GM23338 (cell line): ENCODE measurements around the gene SHISAL2A. TPM values are rescaled to one million over a fixed set of nuclear protein-coding genes. Genes with fewer than 3 reads are reported as not detected.

ENCODE experiments used
- ATAC-seq: fragments of 200-7000 bp; cut with Tn5 transposase; 3 replicates; pipeline ENCODE4 v1.9.1; 2020
- DNase-seq: peaks from one replicate; pipeline ENCODE4 v3.0.0-alpha.2; 2015; ENCODE audit warnings: low spot score
- H2AFZ ChIP-seq: fragments of 200-600 bp; sonication (generic); 2 replicates; pipeline ENCODE4 v1.8.0; 2016; ENCODE audit warnings: antibody characterized with exemption, mild to moderate bottlenecking, moderate library complexity
- H3F3A ChIP-seq: fragments of 200-600 bp; sonication (generic); replicated peaks from 2 replicates; pipeline ENCODE4 v1.8.0; 2017; ENCODE audit warnings: antibody characterized with exemption, mixed run types, low read depth
- H3K27ac ChIP-seq: fragments of 200-600 bp; sonication (generic); 2 replicates; pipeline ENCODE4 v1.6.1; 2016; ENCODE audit warnings: low read depth
- H3K27me3 ChIP-seq: fragments of 200-600 bp; sonication (generic); 2 replicates; pipeline ENCODE4 v1.8.0; 2016; ENCODE audit warnings: mild to moderate bottlenecking, mixed run types, moderate library complexity; ENCODE audit not compliant: insufficient read depth
- H3K36me3 ChIP-seq: fragments of 200-600 bp; sonication (generic); 2 replicates; pipeline ENCODE4 v1.8.0; 2016; ENCODE audit warnings: mild to moderate bottlenecking; ENCODE audit not compliant: insufficient read depth
- H3K4me1 ChIP-seq: fragments of 200-600 bp; sonication (generic); 2 replicates; pipeline ENCODE4 v1.8.0; 2016; ENCODE audit warnings: mild to moderate bottlenecking, moderate library complexity; ENCODE audit not compliant: insufficient read depth
- H3K4me2 ChIP-seq: fragments of 200-600 bp; sonication (generic); 2 replicates; pipeline ENCODE4 v1.7.1; 2017; ENCODE audit warnings: mixed run types
- H3K4me3 ChIP-seq: fragments of 200-600 bp; sonication (generic); 2 replicates; pipeline ENCODE4 v1.6.1; 2016; ENCODE audit warnings: mixed run types
- H3K79me2 ChIP-seq: fragments of 200-600 bp; sonication (generic); replicated peaks from 2 replicates; pipeline ENCODE4 v1.8.0; 2017; ENCODE audit warnings: mild to moderate bottlenecking; ENCODE audit not compliant: insufficient read depth
- H3K9me2 ChIP-seq: fragments of 200-600 bp; sonication (generic); 2 replicates; pipeline ENCODE4 v1.8.0; 2017; ENCODE audit not compliant: insufficient read depth
- H4K20me1 ChIP-seq: fragments of 200-600 bp; sonication (generic); replicated peaks from 2 replicates; pipeline ENCODE4 v1.8.0; 2017; ENCODE audit warnings: mild to moderate bottlenecking; ENCODE audit not compliant: insufficient read depth
- H3K27ac Mint-ChIP-seq: 2 replicates; pipeline ENCODE4 v1.8.0; 2020; ENCODE audit warnings: inconsistent platforms, mild to moderate bottlenecking, moderate library complexity, mixed read lengths
- H3K27me3 Mint-ChIP-seq: 3 replicates; pipeline ENCODE4 v1.8.0; 2022; ENCODE audit warnings: low read depth, mild to moderate bottlenecking, moderate library complexity, mixed read lengths, inconsistent platforms; ENCODE audit not compliant: insufficient read depth, poor library complexity
- H3K36me3 Mint-ChIP-seq: 3 replicates; pipeline ENCODE4 v1.8.0; 2021; ENCODE audit warnings: low read depth, mild to moderate bottlenecking, inconsistent platforms, moderate library complexity, mixed read lengths
- H3K4me1 Mint-ChIP-seq: 3 replicates; pipeline ENCODE4 v1.8.0; 2020; ENCODE audit warnings: mild to moderate bottlenecking, inconsistent platforms, mixed read lengths
- H3K4me3 Mint-ChIP-seq: 3 replicates; pipeline ENCODE4 v1.8.0; 2021; ENCODE audit warnings: moderate library complexity, mild to moderate bottlenecking, inconsistent platforms, mixed read lengths
- H3K9me3 Mint-ChIP-seq: 3 replicates; pipeline ENCODE4 v1.8.0; 2020; ENCODE audit warnings: moderate library complexity, mild to moderate bottlenecking, inconsistent platforms, mixed read lengths
- CREB1 ChIP-seq: fragments of 250-450 bp; sonication (Bioruptor Pico); IDR thresholded peaks from 2 replicates; pipeline ENCODE4 v1.5.0; 2020; ENCODE audit warnings: low read depth, mild to moderate bottlenecking, moderate library complexity
- CTCF ChIP-seq, 2 experiments: fragments of 200-600 bp in 1 of 2; sonication (generic) in 1 of 2; conservative IDR thresholded peaks; 2 replicates each; pipeline versions ENCODE4 v1.5.1 to v1.6.1; 2016 to 2017; ENCODE audit warnings: antibody characterized with exemption in 2 of 2, low read depth in 2 of 2, mild to moderate bottlenecking in 2 of 2, moderate library complexity in 1 of 2
- ETS1 ChIP-seq: IDR thresholded peaks from 2 replicates; pipeline ENCODE4 v1.6.1; 2016; ENCODE audit warnings: antibody characterized with exemption
- EZH2 ChIP-seq: fragments of 200-600 bp; sonication (generic); IDR thresholded peaks from one replicate; pipeline ENCODE4 v1.8.0; 2017; ENCODE audit warnings: antibody characterized with exemption, mild to moderate bottlenecking, low read depth; ENCODE audit not compliant: unreplicated experiment
- EZH2phosphoT487 ChIP-seq: fragments of 200-600 bp; sonication (generic); IDR thresholded peaks from one replicate; pipeline ENCODE4 v1.8.1; 2018; ENCODE audit warnings: antibody characterized with exemption; ENCODE audit not compliant: unreplicated experiment
- JUNB ChIP-seq: IDR thresholded peaks from one replicate; pipeline ENCODE4 v1.6.1; 2016; ENCODE audit warnings: antibody characterized with exemption; ENCODE audit not compliant: unreplicated experiment
- NANOG ChIP-seq: IDR thresholded peaks from 2 replicates; pipeline ENCODE4 v1.6.1; 2016; ENCODE audit warnings: antibody characterized with exemption, borderline replicate concordance
- POLR2AphosphoS5 ChIP-seq: IDR thresholded peaks from 2 replicates; pipeline ENCODE4 v1.6.1; 2016; ENCODE audit warnings: antibody characterized with exemption, low read depth
- REST ChIP-seq: IDR thresholded peaks from one replicate; pipeline ENCODE4 v1.6.1; 2018; ENCODE audit warnings: antibody characterized with exemption; ENCODE audit not compliant: unreplicated experiment
- STAT1 ChIP-seq: IDR thresholded peaks from one replicate; pipeline ENCODE4 v1.6.1; 2016; ENCODE audit warnings: antibody characterized with exemption; ENCODE audit not compliant: unreplicated experiment
- ZNF114 ChIP-seq: fragments of 250-450 bp; sonication (Bioruptor Pico); IDR thresholded peaks from 2 replicates; pipeline ENCODE4 v1.5.0; 2020; ENCODE audit warnings: mild to moderate bottlenecking, moderate library complexity
- ZNF331 ChIP-seq: fragments of 250-450 bp; sonication (Bioruptor Pico); IDR thresholded peaks from 2 replicates; pipeline ENCODE4 v1.5.0; 2020; ENCODE audit warnings: low read depth, mild to moderate bottlenecking, moderate library complexity
- ZNF462 ChIP-seq: fragments of 250-450 bp; sonication (Bioruptor Pico); IDR thresholded peaks from 2 replicates; pipeline ENCODE4 v1.5.0; 2020; ENCODE audit warnings: mild to moderate bottlenecking, moderate library complexity
- polyA plus RNA-seq: library from polyadenylated mRNA; unstranded; fragments of >200 nt; fragmentation: Nextera tagmentation; extraction: Ambion mirVana; gene quantifications from 2 replicates; pipeline ENCODE4 v1.2.1, GENCODE V29; 2016
- total RNA-seq: library from RNA; depleted of rRNA; stranded (reverse); fragments of >200 nt; shearing (Covaris generic); gene quantifications from 2 replicates; pipeline ENCODE4 v1.2.3, GENCODE V29; 2014

SHISAL2A gene
- total and polyA plus RNA-seq, 2 experiments from 2014 or later = 0.10 to 1.2 TPM

- Mint-ChIP-seq H3K4me1 (peaks cover 18% of the 10 kb centered on the region), H3K27me3 (peaks cover 5% of the 10 kb centered on the region), H3K9me3 (no peaks in the 10 kb centered on the region), H3K4me3 (no peak overlapping the region), H3K27ac (no peak overlapping the region), H3K36me3 (no peaks in the 10 kb centered on the region)
- no peaks in the 10 kb centered on the region for H3K4me1 ChIP-seq
- H3K9me2 ChIP-seq = no peaks in the 10 kb centered on the region
- ATAC-seq (peak; percentile 34; the same call in 2 of the 3 replicates), DNase-seq (peak; percentile 40)
- no peaks in the 10 kb centered on the region for H4K20me1 ChIP-seq
- H3K36me3 ChIP-seq = no peaks in the 10 kb centered on the region
- H2AFZ ChIP-seq = 0 out of 2 replicates have a peak overlapping the region, but pooled peaks have one; percentile 23
- H3K4me2 ChIP-seq = no peak overlapping the region
- no peak overlapping the region for H3K4me3 ChIP-seq
- no peaks in the 10 kb centered on the region for H3K79me2 ChIP-seq
- no peak for TF ChIP-seq POLR2AphosphoS5
- TF ChIP-seq ETS1 = no peak
- no peak for TF ChIP-seq ZNF114
- TF ChIP-seq ZNF331 (CRISPR knock-in tag) = no peak
- TF ChIP-seq JUNB = no peak
- TF ChIP-seq EZH2 = no peak
- TF ChIP-seq REST = no peak
- no peak for TF ChIP-seq EZH2phosphoT487
- TF ChIP-seq ZNF462 (CRISPR knock-in tag) = no peak
- TF ChIP-seq CREB1 = no peak
- no peak for TF ChIP-seq NANOG
- no peak for TF ChIP-seq CTCF (conservative IDR thresholded peaks at IDR 0.05; ENCODE audit: low read depth in 2 of 2)
- TF ChIP-seq STAT1 = no peak
- H3F3A ChIP-seq = no peaks in the 10 kb centered on the region
- H3K27ac ChIP-seq = no peak overlapping the region
- H3K27me3 ChIP-seq = no peaks in the 10 kb centered on the region
Observed at GRCh38 chr1:52674497-52675384, 41.8 kb downstream of the SHISAL2A start.
